Osteocyte (in vitro differentiated cells): Measurements from ENCODE around the gene CCNB1IP1. TPM values are rescaled to one million over a fixed set of nuclear protein-coding genes. Genes with fewer than 3 reads are reported as not detected.
"Not testable (repeated sequence)": the region's sequence is repeated elsewhere in the genome, so short reads cannot be mapped to it uniquely, and the experiment has no call there.

Experiments
- DNase-seq: peaks from one replicate; pipeline ENCODE4 v3.0.0; 2021; ENCODE audit warnings: mixed read lengths; ENCODE audit not compliant: unreplicated experiment; ENCODE audit errors: extremely low spot score
- H3K27ac Mint-ChIP-seq: one replicate; pipeline ENCODE4 v1.8.0; 2021; ENCODE audit warnings: mild to moderate bottlenecking, mixed read lengths; ENCODE audit not compliant: unreplicated experiment
- H3K27me3 Mint-ChIP-seq: one replicate; pipeline ENCODE4 v1.8.0; 2021; ENCODE audit warnings: mixed read lengths; ENCODE audit not compliant: unreplicated experiment
- H3K36me3 Mint-ChIP-seq: one replicate; pipeline ENCODE4 v1.8.0; 2021; ENCODE audit warnings: mixed read lengths; ENCODE audit not compliant: unreplicated experiment
- H3K4me1 Mint-ChIP-seq: one replicate; pipeline ENCODE4 v1.8.0; 2021; ENCODE audit warnings: mixed read lengths; ENCODE audit not compliant: unreplicated experiment
- H3K4me3 Mint-ChIP-seq: one replicate; pipeline ENCODE4 v1.8.0; 2021; ENCODE audit warnings: mild to moderate bottlenecking, moderate library complexity, mixed read lengths; ENCODE audit not compliant: unreplicated experiment
- H3K9me3 Mint-ChIP-seq: one replicate; pipeline ENCODE4 v1.8.0; 2021; ENCODE audit warnings: mixed read lengths; ENCODE audit not compliant: unreplicated experiment
- total RNA-seq: library from RNA; stranded (reverse); gene quantifications from 2 replicates; pipeline ENCODE4 v1.2.1, GENCODE V29; 2021
- TF ChIP-seq, protein P1 (sequence below): fragments of 200-600 bp; sonication (generic); IDR thresholded peaks from 2 replicates; pipeline ENCODE4 v1.5.0; 2021; ENCODE audit warnings: antibody characterized with exemption, mild to moderate bottlenecking, moderate library complexity

CCNB1IP1 gene
- total RNA-seq, 1 donor from 2014 or later, result 49.6 TPM

DNA sequence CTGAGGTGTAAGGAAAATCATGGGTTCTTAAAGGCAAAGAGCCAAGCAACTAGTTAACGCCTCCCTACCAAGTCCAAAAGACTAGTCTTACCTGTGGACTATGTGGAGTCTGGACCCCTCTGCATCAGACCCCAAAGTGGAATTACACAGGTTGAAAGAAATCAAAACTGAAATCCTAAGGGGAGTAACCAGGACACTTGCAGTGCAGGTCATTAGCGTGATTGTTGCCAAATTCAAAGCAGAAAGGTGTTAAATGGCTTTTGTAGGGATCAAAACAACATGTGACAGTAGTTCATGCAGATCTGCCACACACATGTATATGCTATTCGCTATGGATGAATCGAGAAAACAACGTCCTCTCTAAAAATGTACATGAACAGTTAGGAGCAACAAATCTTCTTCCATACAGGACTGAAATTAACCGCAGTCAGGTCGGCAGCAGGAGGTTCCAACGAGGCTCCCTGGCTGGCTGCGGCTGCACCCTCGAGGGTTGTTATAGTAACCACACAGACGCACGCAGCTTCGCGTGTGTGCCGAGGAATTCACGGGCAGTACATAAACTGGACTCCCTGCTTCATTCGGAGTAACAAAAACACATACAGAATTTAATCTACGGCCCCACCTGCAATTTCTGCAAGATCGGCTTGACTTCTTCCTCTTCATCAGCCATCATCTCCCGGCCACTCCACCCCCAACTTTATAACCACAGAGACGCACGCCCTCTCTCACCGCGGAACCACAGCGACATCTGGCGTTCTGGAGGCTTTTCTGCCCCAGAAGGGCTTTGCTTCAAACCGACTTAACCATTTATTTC lies 27.6 kb downstream of the CCNB1IP1 start, which contains the start of gene TTC5:
TSS of gene TTC5 (minus strand) at position 687 of the 814 bp plus-strand sequence. CDS start at position 673, 14 bp downstream.
- TF ChIP-seq, protein P1, sequence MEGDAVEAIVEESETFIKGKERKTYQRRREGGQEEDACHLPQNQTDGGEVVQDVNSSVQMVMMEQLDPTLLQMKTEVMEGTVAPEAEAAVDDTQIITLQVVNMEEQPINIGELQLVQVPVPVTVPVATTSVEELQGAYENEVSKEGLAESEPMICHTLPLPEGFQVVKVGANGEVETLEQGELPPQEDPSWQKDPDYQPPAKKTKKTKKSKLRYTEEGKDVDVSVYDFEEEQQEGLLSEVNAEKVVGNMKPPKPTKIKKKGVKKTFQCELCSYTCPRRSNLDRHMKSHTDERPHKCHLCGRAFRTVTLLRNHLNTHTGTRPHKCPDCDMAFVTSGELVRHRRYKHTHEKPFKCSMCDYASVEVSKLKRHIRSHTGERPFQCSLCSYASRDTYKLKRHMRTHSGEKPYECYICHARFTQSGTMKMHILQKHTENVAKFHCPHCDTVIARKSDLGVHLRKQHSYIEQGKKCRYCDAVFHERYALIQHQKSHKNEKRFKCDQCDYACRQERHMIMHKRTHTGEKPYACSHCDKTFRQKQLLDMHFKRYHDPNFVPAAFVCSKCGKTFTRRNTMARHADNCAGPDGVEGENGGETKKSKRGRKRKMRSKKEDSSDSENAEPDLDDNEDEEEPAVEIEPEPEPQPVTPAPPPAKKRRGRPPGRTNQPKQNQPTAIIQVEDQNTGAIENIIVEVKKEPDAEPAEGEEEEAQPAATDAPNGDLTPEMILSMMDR, result peak; percentile 98
- peak within 1 kb of the TSS; percentile 88 for H3K27ac Mint-ChIP-seq

DNA sequence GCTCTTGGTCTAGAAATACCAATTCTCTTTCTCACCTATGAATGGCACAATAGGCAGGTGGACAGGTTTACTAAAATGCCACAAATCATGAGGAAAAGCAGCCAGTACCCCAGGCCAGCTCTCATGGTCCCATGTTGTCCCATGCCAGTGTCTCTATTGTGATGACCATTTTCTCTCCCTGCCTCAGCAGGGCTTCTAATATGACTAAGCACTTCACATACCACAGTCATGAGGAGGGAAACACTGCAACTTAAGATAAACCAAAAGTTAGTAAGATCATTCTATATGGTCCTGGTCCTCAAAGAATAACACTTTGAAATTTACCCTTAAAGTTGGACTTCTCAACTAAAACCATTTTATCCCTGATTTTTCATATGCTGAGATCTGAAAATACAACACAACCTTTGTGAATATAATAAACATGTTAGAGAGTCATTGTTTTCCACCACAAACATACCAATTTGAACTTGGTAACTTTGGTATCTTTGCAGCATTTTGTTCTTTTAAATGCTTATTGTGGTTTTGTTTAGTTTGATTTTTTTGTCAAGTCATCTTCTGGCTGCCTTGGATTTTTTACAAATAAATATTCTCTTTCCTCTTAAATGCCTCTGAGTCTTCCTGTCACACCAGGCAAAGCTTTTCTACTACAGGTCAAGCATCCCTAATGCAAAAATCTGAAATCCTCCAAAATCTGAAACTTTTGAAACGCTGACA lies 30.9 kb downstream of the CCNB1IP1 start:
- no peaks in the 10 kb centered on the region for H3K27me3 Mint-ChIP-seq
- peaks cover 30% of the 10 kb centered on the region for H3K36me3 Mint-ChIP-seq
- H3K4me1 Mint-ChIP-seq, result peaks cover 30% of the 10 kb centered on the region
- no peaks in the 10 kb centered on the region for H3K9me3 Mint-ChIP-seq
- TF ChIP-seq, protein P1, result no peak
- no peak for DNase-seq
- no peak overlapping the region for H3K4me3 Mint-ChIP-seq
- peak overlapping the region; percentile 50 for H3K27ac Mint-ChIP-seq

More for the DNA sequence above, 27.6 kb downstream of the CCNB1IP1 start, which contains the start of gene TTC5:
- Mint-ChIP-seq H3K36me3 (peaks cover 12% of the 10 kb centered on the region), H3K27me3 (no peaks in the 10 kb centered on the region), H3K9me3 (no peaks in the 10 kb centered on the region), H3K4me1 (peaks cover 30% of the 10 kb centered on the region), H3K4me3 (peak within 1 kb of the TSS; percentile 86)
- peak; percentile 94 for DNase-seq

DNA sequence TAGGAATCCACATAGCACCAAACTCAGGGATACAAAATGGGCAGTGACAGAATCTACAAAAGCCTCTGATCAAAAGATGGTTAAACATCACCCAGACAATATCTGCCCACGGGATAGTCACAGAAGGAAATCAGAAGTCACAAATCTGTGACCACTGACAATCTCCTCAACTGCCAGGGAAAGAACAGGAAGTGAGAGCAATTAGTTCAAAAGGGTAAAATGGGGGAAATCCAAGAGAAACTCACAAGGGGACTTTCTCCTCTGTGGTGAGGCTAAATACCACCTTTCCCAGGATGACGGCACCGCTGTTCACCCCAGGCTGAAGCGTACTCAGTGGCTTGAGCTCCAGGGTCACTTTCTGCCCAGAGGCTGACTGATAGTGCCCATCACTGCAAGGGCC lies 38.0 kb downstream of the CCNB1IP1 start:
- Mint-ChIP-seq H3K27me3 (no peaks in the 10 kb centered on the region), H3K4me1 (no peaks in the 10 kb centered on the region), H3K36me3 (peaks cover 50% of the 10 kb centered on the region), H3K27ac (no peak overlapping the region), H3K9me3 (no peaks in the 10 kb centered on the region), H3K4me3 (no peak overlapping the region)
- TF ChIP-seq, protein P1, result no peak
- DNase-seq, result no peak

DNA sequence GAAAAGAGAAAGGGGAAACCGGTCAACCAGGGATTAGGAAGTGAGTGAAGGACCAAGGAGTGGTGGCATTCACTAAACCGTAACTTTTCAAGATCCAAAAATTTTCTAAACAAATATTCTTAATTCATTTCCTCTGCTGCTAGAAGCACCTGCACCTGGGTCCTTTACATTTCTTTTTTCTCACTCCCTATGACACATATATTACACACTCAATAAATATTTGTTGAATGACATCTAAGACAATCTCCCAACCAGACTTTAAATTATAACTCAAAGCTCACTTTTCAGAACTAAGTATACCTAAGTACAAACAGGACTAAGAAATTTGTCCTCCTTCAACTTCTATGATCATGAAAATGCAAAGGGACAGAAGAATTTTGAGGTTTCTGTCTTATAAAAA lies 38.4 kb downstream of the CCNB1IP1 start:
- Mint-ChIP-seq H3K36me3 (peaks cover 54% of the 10 kb centered on the region), H3K4me3 (no peak overlapping the region), H3K27me3 (no peaks in the 10 kb centered on the region), H3K4me1 (no peaks in the 10 kb centered on the region), H3K27ac (no peak overlapping the region), H3K9me3 (no peaks in the 10 kb centered on the region)
- no peak for DNase-seq
- TF ChIP-seq, protein P1, result no peak

DNA sequence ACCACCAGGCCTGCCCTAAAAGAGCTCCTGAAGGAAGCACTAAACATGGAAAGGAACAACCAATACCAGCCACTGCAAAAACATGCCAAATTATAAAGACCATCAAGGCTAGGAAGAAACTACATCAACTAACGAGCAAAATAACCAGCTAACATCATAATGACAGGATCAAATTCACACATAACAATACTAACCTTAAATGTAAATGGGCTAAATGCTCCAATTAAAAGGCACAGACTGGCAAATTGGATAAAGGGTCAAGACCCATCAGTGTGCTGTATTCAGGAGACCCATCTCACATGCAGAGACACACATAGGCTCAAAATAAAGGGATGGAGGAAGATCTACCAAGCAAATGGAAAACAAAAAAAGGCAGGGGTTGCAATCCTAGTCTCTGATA lies 51.1 kb downstream of the CCNB1IP1 start:
- not testable (repeated sequence) for H3K4me3 Mint-ChIP-seq, H3K4me1 Mint-ChIP-seq, DNase-seq, H3K27me3 Mint-ChIP-seq, H3K27ac Mint-ChIP-seq
- Mint-ChIP-seq H3K36me3 (peaks cover 65% of the 10 kb centered on the region), H3K9me3 (peaks cover 11% of the 10 kb centered on the region)

DNA sequence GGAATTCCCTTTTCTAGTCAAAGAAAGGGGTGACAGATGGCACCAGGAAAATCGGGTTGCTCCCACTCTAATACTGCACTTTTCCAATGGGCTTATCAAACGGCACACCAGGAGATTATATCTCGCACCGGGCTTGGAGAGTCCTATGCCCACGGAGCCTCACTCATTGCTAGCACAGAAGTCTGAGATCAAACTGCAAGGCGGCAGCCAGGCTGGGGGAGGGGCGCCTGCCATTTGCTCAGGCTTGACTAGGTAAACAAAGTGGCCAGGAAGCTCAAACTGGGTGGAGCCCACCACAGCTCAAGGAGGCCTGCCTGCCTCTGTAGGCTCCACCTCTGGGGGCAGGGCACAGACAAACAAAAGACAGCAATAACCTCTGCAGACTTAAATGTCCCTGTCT lies 52.8 kb downstream of the CCNB1IP1 start:
- not testable (repeated sequence) for DNase-seq, H3K4me3 Mint-ChIP-seq, H3K27ac Mint-ChIP-seq, H3K27me3 Mint-ChIP-seq, H3K4me1 Mint-ChIP-seq
- H3K36me3 Mint-ChIP-seq, result peaks cover 60% of the 10 kb centered on the region
- peaks cover 11% of the 10 kb centered on the region for H3K9me3 Mint-ChIP-seq
